Tibial artery (tissue), 4 donors: ENCODE data around the gene CFAP410.
"Not testable (repeated sequence)": the region's sequence is repeated elsewhere in the genome, so short reads cannot be mapped to it uniquely, and the experiment has no call there.

Experiments
- DNase-seq, 2 donors: peaks; one replicate each; pipeline ENCODE4 v3.0.0-alpha.2; 2019
- H3K27ac ChIP-seq, 2 donors: fragments of 200-600 bp; sonication (generic) in 1 of 2; 1 replicate in 1 of 2; 2 replicates in 1 of 2; pipeline ENCODE4 v1.5.1; 2018 to 2019; ENCODE audit warnings: mild to moderate bottlenecking in 1 of 2
- H3K27me3 ChIP-seq, 2 donors: fragments of 200-600 bp; sonication (generic) in 1 of 2; one replicate each; pipeline versions ENCODE4 v1.5.1 to v1.6.0; 2016 to 2019
- H3K36me3 ChIP-seq, 3 donors: fragments of 200-600 bp; sonication (generic) in 2 of 3; one replicate each; pipeline ENCODE4 v1.5.1; 2016 to 2019; ENCODE audit warnings: mild to moderate bottlenecking in 2 of 3
- H3K4me1 ChIP-seq, 4 donors: fragments of 200-600 bp; sonication (generic) in 2 of 4; 1 replicate in 3 of 4; 2 replicates in 1 of 4; pipeline ENCODE4 v1.5.1; 2016 to 2019
- H3K4me3 ChIP-seq, 2 donors: fragments of 200-600 bp; sonication (generic) in 1 of 2; 1 replicate in 1 of 2; 2 replicates in 1 of 2; pipeline ENCODE4 v1.5.1; 2018 to 2019; ENCODE audit warnings: mild to moderate bottlenecking in 2 of 2
- H3K9me3 ChIP-seq, 3 donors: fragments of 200-600 bp; sonication (generic) in 1 of 3; one replicate each; pipeline ENCODE4 v1.5.1; 2016 to 2019
- intact Hi-C: fragments of 100-400 bp; cut with DNase I; formaldehyde crosslinking; loops from one replicate; pipeline ENCODE4 v1.15.0; 2023; ENCODE audit warnings: low total_unique reads
- TF ChIP-seq, protein P1 (sequence below), 2 experiments: fragments of 200-600 bp in 1 of 2; fragments of 450-650 bp in 1 of 2; IDR thresholded peaks; one replicate each; pipeline ENCODE4 v1.5.1; 2017 to 2019; ENCODE audit warnings: antibody characterized with exemption in 2 of 2, mild to moderate bottlenecking in 1 of 2, moderate library complexity in 1 of 2

The CFAP410 gene

DNA sequence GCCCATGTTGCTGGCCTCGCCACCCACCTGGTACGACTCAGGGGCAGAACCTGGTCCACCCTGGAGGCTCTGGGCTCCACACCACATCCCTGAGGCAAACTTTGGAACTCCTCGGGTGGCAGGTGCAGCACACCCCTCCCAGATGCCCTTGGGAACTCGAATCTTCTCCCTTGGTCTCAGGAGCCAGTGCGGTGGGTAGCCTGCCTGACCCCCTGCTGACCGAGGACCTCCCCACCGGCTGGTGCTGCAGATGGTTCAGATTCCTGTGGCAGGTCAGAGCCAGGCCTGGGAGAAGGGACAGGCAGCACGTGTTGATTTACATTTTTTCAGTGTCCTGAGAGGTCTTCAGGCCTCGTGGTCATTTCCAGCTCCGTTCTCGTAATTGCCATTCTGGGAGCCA lies 6.3 kb upstream of the CFAP410 start:
- Histone ChIP-seq H3K27me3 (peaks cover 0 to 41% of the 10 kb centered on the region in 2 donors), H3K4me3 (no peak overlapping the region), H3K9me3 (no peaks in the 10 kb centered on the region), H3K4me1 (peaks cover 0 to 9% (median 3%) of the 10 kb centered on the region in 4 donors), H3K36me3 (no peaks in the 10 kb centered on the region), H3K27ac (no peak overlapping the region)
- no peak for DNase-seq
- intact Hi-C loops, result no loop called here
- TF ChIP-seq, protein P1, sequence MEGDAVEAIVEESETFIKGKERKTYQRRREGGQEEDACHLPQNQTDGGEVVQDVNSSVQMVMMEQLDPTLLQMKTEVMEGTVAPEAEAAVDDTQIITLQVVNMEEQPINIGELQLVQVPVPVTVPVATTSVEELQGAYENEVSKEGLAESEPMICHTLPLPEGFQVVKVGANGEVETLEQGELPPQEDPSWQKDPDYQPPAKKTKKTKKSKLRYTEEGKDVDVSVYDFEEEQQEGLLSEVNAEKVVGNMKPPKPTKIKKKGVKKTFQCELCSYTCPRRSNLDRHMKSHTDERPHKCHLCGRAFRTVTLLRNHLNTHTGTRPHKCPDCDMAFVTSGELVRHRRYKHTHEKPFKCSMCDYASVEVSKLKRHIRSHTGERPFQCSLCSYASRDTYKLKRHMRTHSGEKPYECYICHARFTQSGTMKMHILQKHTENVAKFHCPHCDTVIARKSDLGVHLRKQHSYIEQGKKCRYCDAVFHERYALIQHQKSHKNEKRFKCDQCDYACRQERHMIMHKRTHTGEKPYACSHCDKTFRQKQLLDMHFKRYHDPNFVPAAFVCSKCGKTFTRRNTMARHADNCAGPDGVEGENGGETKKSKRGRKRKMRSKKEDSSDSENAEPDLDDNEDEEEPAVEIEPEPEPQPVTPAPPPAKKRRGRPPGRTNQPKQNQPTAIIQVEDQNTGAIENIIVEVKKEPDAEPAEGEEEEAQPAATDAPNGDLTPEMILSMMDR (IDR thresholded peaks at IDR 0.05), result no peak

DNA sequence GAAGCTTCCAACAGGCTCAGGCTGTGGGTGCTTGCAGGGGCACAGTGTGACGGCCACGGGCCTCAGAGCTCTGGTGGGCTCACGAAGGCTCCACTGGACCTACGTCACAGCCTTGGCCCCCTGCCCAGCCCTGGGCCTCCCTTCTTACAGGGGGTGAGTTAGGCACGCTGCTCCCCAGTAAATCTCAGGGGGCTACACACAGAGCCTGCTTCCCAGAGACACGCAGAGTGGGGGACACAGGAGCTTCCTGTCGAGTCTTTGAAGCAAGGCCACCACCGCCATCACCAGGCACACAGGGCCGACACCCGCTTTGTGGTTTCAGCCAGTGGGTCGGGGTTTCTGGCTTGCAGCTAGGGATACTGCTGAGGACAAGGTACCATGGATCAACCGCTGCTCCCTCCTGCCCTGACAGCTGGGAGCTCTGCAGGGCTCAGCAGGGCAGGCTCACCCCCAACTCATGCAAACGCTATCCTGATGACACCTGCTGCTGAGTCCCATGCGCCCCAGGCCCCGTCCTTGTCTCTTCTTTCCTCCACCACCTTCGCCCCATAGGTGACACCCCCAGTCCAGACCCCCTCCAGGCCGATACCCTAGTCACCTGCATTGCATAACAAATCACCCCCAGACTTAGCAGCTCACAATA lies 5.5 kb upstream of the CFAP410 start:
- H3K9me3 ChIP-seq, result no peaks in the 10 kb centered on the region
- intact Hi-C loops, result no loop called here
- TF ChIP-seq, protein P1 (IDR thresholded peaks at IDR 0.05), result no peak
- no peak overlapping the region for H3K27ac ChIP-seq
- peaks cover 0 to 32% of the 10 kb centered on the region in 2 donors for H3K27me3 ChIP-seq
- H3K4me1 ChIP-seq, result peaks cover 0 to 7% (median 3%) of the 10 kb centered on the region in 4 donors
- no peak for DNase-seq
- no peaks in the 10 kb centered on the region for H3K36me3 ChIP-seq
- no peak overlapping the region for H3K4me3 ChIP-seq

DNA sequence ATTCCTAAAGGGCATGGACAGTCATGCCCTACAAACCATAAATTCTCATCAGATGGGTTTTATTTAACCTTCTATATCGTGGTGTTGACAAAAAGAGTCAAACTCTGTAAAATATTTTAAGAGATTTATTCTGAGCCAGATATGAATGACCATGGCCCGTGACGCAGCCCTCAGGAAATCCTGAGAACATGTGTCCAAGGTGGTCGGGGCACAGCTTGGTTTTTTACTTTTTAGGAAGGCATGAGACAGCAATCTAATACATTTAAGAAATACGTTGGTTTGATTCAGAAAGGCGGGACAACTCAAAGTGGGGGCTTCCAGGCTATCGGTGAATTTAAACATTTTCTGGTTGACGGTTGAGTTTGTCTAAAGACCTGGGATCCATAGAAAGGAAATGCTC lies 3.8 kb upstream of the CFAP410 start:
- peaks cover 0 to 12% (median 8%) of the 10 kb centered on the region in 4 donors for H3K4me1 ChIP-seq
- H3K27me3 ChIP-seq, result peaks cover 0 to 17% of the 10 kb centered on the region in 2 donors
- H3K27ac ChIP-seq, H3K9me3 ChIP-seq, H3K36me3 ChIP-seq, H3K4me3 ChIP-seq, intact Hi-C loops, DNase-seq: not testable (repeated sequence)

DNA sequence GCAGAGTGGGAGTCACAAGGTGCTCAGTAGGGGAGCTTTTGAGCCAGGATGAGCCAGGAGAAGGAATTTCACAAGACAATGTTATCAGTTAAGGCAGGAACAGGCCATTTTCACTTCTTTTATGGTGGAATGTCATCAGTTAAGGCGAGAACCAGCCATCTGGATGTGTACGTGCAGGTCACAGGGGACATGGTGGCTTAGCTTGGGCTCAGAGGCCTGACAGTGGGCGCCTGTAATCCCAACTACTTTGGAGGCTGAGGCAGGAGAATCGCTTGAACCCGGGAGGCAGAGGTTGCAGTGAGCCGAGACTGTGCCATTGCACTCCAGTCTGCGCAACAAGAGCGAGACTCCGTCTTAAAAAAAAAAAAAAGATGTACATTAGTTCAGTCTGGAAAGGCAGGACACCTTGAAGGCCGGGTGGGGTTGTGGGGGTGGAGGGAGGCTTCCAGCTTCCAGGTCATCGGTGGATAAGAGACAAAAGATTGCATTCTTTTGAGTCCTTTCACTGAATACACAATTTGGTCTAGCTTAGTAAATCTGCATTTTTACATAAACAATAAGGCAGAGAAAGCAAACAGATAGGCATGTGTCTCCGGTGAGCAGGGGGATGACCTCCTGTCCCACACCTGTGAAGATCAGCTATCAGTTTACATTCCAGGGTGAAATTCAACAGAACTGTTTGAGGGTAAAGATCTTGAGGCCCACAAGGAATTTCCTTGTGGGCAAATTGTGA lies 2.7 kb upstream of the CFAP410 start:
- H3K27ac ChIP-seq, H3K4me3 ChIP-seq, H3K9me3 ChIP-seq, H3K36me3 ChIP-seq, DNase-seq, intact Hi-C loops: not testable (repeated sequence)
- H3K27me3 ChIP-seq, result peaks cover 0 to 12% of the 10 kb centered on the region in 2 donors
- H3K4me1 ChIP-seq, result peaks cover 0 to 14% (median 10%) of the 10 kb centered on the region in 4 donors

DNA sequence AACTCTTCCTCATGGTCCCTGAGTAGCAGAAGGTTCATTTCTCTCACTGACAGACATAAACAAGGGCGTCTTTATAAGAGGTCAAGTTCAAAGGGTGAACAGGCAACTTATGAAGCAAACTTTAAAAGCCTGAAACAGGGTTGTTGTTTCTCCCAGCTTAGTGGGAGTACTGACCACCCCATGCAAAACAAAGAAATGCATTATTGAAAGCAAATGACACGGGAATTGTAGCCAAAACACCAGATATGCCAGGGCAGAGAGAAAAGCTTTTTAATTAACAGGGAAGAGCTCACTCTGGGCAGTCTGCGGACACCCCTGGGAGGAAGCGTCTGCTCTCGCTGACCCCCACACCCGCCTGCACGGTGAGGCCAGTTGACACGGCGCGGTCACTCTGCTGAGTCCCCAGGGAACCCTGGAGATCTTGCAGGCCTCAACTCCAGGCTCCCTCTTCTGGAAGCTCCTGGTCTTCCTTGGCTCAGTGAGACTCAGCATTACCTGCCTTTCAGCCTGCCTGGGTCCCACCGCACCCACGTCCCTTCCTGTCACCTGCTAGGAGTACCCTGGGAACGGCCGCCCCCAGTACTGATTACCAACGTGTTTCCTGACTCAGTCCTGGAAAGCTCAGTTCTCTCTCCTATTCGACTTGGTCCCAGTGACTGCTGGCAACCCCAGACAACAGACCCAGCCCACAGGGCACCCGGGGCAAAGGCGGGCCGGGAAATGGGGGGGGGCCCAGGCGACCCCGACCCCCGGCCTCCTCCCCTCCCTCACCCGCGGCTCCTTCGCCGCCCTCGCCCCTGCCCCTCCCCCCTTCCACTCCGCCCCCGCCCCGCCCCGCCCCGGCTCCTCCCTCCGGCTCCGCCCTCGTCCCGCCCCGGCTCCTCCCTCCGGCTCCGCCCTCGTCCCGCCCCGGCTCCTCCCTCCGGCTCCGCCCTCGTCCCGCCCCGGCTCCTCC lies 972 bp downstream of the CFAP410 start:
- Histone ChIP-seq H3K4me1 (peaks cover 0 to 14% (median 10%) of the 10 kb centered on the region in 4 donors), H3K27ac (peak overlapping the region; percentile 95 to 98), H3K4me3 (peak overlapping the region; percentile 82 to 83), H3K27me3 (no peaks in the 10 kb centered on the region), H3K9me3 (no peaks in the 10 kb centered on the region), H3K36me3 (peaks cover 0 to 29% (median 18%) of the 10 kb centered on the region in 3 donors)
- TF ChIP-seq, protein P1 (IDR thresholded peaks at IDR 0.05), result peak; percentile 41 to 43
- intact Hi-C loops, result no loop called here
- DNase-seq, result peak; percentile 71 to 88

DNA sequence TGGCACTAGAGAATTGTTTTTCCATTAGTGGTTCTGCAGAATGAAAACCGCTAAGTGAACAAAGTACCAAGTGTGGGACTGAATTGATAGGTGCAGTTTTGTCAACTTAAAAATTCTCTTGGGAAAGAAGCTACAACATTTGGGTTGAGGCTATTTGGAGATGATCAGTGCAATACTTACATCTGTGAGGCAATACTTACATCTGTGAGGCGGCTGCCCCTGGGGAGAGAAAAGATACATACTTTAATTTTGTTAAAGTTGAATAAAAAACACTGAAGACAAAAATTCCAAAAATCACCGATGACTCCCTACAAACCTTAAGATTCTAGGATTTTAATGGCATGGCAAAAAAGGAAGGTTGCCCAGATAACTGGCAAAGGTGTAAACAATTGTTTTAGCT lies 1.7 kb downstream of the CFAP410 start:
- TF ChIP-seq, protein P1 (IDR thresholded peaks at IDR 0.05), result no peak
- H3K36me3 ChIP-seq, result peaks cover 0 to 35% (median 24%) of the 10 kb centered on the region in 3 donors
- no peaks in the 10 kb centered on the region for H3K27me3 ChIP-seq
- peaks cover 0 to 14% (median 10%) of the 10 kb centered on the region in 4 donors for H3K4me1 ChIP-seq
- no peak for DNase-seq
- intact Hi-C loops, result no loop called here
- H3K9me3 ChIP-seq, result no peaks in the 10 kb centered on the region
- H3K4me3 ChIP-seq, result no peak overlapping the region
- H3K27ac ChIP-seq, result peak overlapping the region; percentile 95 to 98
